Aorta (tissue), 5 donors: ENCODE data around the gene ZDHHC11. TPM values are rescaled to one million over a fixed set of nuclear protein-coding genes. Genes with fewer than 3 reads are reported as not detected.
"Not testable (repeated sequence)": the region's sequence is repeated elsewhere in the genome, so short reads cannot be mapped to it uniquely, and the experiment has no call there.

Source experiments
- ATAC-seq: fragments of 200-7000 bp; cut with Tn5 transposase; one replicate; pipeline ENCODE4 v1.9.1; 2022; ENCODE audit warnings: moderate library complexity; ENCODE audit not compliant: low FRiP score
- DNase-seq, 2 donors: peaks; one replicate each; pipeline ENCODE4 v3.0.0-alpha.2; 2020
- H3K27ac ChIP-seq, 2 donors: one replicate each; pipeline ENCODE4 v1.5.1; 2013; ENCODE audit warnings: low read length in 2 of 2, mild to moderate bottlenecking in 2 of 2, moderate library complexity in 2 of 2, control low read depth in 1 of 2, inconsistent platforms in 1 of 2, low read depth in 1 of 2
- H3K27me3 ChIP-seq, 2 donors: one replicate each; pipeline ENCODE4 v1.6.1; 2013; ENCODE audit warnings: control low read depth in 1 of 2, low read length in 1 of 2, mild to moderate bottlenecking in 1 of 2, moderate library complexity in 1 of 2; ENCODE audit not compliant: insufficient read depth in 2 of 2, control insufficient read depth in 1 of 2
- H3K36me3 ChIP-seq, 2 donors: one replicate each; pipeline ENCODE4 v1.6.1; 2013; ENCODE audit warnings: control low read depth in 1 of 2, low read length in 1 of 2, mild to moderate bottlenecking in 1 of 2; ENCODE audit not compliant: insufficient read depth in 2 of 2, control insufficient read depth in 1 of 2
- H3K4me1 ChIP-seq, 2 donors: one replicate each; pipeline ENCODE4 v1.6.1; 2013; ENCODE audit warnings: low read length in 2 of 2, control low read depth in 1 of 2, mild to moderate bottlenecking in 1 of 2, moderate library complexity in 1 of 2; ENCODE audit not compliant: insufficient read depth in 2 of 2, control insufficient read depth in 1 of 2
- H3K4me3 ChIP-seq, 2 donors: one replicate each; pipeline ENCODE4 v1.5.1; 2013; ENCODE audit warnings: low read length in 2 of 2, control low read depth in 1 of 2, mild to moderate bottlenecking in 1 of 2
- H3K9me3 ChIP-seq: one replicate; pipeline ENCODE4 v1.6.1; 2013; ENCODE audit warnings: mild to moderate bottlenecking, low read length; ENCODE audit not compliant: control insufficient read depth
- WGBS, 2 donors: extraction: QIAGEN DNeasy Blood & Tissue Kit; methylation state at CpG; one replicate each; pipeline ENCODE4 v1.1.7; 2013; 5-methylcytosine and 5-hydroxymethylcytosine counted together
- intact Hi-C, 2 donors: fragments of 100-400 bp; cut with DNase I; formaldehyde crosslinking; loops; one replicate each; pipeline versions ENCODE4 v1.14.2 to v1.15.0; 2022
- polyA plus RNA-seq, 2 donors: library from polyadenylated mRNA; stranded (reverse); fragments of 200-250 nt; gene quantifications; one replicate each; pipeline ENCODE4 v1.2.3, GENCODE V29; 2013
- total RNA-seq, 2 donors: library from RNA; stranded (reverse); fragmentation: NEBNext Ultra II Directional; extraction: Animal tissue kit (Norgen Biotek cat#: 25700); gene quantifications; one replicate each; pipeline ENCODE4 v1.2.1, GENCODE V29; 2021
- donor health status: healthy with polysubstance abuse.
- donor health status: Bipolar disorder and iron deficiency.
- donor health status: DM: no; HTN: no; CAD: no.
- donor health status: DM: no; HTN: no; CAD: no.
- donor health status: DM: yes; HTN: yes; CAD: no.

Gene ZDHHC11
- total and polyA plus RNA-seq, 4 donors, result 1.5 to 26.0 (median 6.2) TPM

- ATAC-seq, H3K4me1 ChIP-seq, H3K27ac ChIP-seq, intact Hi-C loops, H3K27me3 ChIP-seq, H3K9me3 ChIP-seq, H3K4me3 ChIP-seq, H3K36me3 ChIP-seq: not testable (repeated sequence)
- WGBS, 2 donors, result 84 to 85% methylated on average over 10 of the region's 10 CpGs
- DNase-seq, result peak; percentile 36 to 78
Observed at GRCh38 chr5:838431-838851, 12.3 kb downstream of the ZDHHC11 start.

DNA sequence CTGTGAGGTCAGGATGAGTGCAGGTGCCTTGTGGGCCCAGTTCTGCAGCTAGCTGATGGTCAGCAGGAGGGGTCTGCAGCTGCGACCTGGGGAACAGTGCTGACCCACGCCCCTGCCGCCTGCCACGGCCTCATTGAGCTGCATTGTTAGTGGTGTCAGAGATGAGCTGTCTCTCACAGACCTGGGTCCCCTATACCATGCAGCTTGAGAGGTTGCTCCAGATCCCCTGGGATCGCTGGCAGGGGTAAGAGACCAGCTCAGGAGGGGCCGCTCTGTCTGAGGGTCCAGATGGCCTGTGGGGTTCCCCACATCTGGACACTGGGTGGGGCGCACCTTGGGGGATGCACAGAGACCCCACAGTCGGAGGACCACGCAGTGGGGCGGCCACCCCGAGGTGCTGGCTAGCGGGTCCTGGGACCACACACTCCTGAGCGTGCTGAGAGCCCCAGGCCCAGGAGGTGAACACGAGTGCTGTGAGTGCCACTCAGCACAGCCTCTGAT lies 13.1 kb downstream of the ZDHHC11 start:
- H3K4me1 ChIP-seq, intact Hi-C loops, ATAC-seq, H3K9me3 ChIP-seq, H3K36me3 ChIP-seq, H3K27ac ChIP-seq, H3K27me3 ChIP-seq, H3K4me3 ChIP-seq: not testable (repeated sequence)
- 95 to 97% methylated on average over 9 to 14 of the region's 14 CpGs for WGBS, 2 donors
- peak in 1 of 2 donors; percentile 37 for DNase-seq

DNA sequence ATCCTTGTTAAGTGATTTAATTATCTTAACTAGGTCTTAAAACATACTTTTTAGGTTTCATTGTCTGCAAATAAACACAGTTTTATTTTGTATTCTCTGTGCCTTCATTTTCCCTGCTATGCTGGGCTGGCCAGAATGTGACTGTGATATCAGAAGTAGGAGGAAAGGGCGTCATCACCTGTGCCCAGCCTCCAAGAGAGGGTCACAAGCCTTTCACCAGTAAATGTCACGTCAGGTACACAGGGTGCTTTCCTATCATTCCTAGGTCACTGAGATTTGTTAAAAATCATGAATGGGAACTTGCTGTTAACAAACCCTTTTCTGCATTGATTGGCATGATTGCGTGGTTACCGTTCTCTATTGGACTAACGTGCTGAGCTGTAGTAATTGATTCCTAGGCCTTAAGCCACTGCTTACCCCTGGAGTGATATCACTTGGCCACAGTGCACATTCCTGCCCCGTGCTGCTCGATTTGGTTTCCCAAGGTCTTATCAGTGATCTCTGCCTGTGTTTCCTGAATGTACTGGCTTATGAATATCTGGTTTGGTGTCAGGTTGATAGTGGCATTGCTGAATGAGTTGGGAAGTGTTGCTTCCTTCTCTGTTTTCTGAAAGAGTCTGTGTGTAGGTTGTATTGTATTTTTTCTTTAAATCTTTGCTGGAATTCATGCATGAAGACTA lies 14.7 kb downstream of the ZDHHC11 start:
- ATAC-seq, intact Hi-C loops, DNase-seq, H3K4me3 ChIP-seq, H3K4me1 ChIP-seq, H3K27me3 ChIP-seq, H3K9me3 ChIP-seq, H3K36me3 ChIP-seq, H3K27ac ChIP-seq: not testable (repeated sequence)
- 62 to 68% methylated on average over 7 of the region's 7 CpGs for WGBS, 2 donors

DNA sequence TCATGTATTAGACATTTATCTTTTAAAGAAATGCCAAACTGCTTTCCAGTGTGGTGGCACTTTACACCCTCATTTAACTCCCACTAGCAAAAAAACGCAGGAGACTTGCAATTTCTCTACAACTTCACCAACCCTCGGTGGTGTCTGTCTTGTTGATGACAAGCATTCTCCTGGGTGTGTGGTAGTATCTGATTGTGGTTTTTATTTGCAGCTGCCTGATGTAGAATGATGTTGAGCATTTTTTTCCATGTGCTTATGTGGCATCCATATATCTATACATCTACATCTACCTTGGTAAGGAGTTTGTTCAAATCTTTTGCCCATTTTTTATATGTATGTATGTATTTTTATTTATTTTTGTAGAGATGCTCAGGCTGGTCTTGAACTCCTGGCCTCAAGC lies 16.8 kb downstream of the ZDHHC11 start:
- H3K27ac ChIP-seq, DNase-seq, H3K4me3 ChIP-seq, H3K9me3 ChIP-seq, intact Hi-C loops, H3K27me3 ChIP-seq, H3K4me1 ChIP-seq, ATAC-seq, H3K36me3 ChIP-seq: not testable (repeated sequence)
- 75 to 76% methylated on average over 2 of the region's 2 CpGs for WGBS, 2 donors

DNA sequence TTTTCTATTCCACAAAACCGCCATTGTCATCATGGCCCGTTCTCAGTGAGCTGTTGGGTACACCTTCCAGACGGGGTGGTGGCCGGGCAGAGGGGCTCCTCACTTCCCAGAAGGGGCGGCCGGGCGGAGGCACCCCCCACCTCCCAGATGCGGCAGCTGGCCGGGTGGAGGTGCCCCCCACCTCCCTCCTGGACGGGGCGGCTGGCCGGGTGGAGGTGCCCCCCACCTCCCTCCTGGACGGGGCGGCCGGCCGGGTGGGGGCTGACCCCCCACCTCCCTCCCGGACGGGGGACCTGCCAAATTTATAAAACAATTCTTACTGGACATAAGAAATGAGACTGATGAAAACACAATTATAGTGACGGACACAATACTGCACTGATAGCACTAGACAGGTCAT lies 22.6 kb downstream of the ZDHHC11 start:
- H3K4me1 ChIP-seq, result not testable (repeated sequence)
- WGBS, 2 donors, result 94 to 95% methylated on average over 12 to 17 of the region's 19 CpGs

DNA sequence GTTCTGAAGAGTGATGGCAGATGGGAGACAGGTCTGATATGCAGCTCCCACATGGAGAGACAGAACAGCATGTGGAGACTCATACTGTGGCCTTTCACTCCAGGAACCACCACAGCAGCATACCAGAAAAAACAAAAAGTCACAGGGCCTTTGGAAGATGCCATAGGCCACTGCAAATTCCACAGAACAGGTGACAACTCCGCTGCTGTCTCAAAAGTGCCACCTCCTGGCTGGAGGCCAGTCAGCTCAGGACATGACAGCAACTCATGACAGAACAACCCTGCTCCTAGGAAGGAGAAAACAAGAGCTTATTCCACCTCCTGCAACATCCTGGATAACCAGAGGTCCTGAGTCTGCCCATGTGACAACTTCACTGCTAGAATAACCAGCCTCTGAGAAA lies 25.2 kb downstream of the ZDHHC11 start:
- DNase-seq, H3K9me3 ChIP-seq, H3K27me3 ChIP-seq, H3K36me3 ChIP-seq, intact Hi-C loops, H3K4me1 ChIP-seq, ATAC-seq, H3K27ac ChIP-seq, H3K4me3 ChIP-seq: not testable (repeated sequence)
- WGBS, 2 donors, result 0 to 58% methylated on average over 1 of the region's 1 CpG

More for the DNA sequence above, 22.6 kb downstream of the ZDHHC11 start:
- intact Hi-C loops, H3K36me3 ChIP-seq, ATAC-seq, H3K27ac ChIP-seq, H3K9me3 ChIP-seq, H3K4me3 ChIP-seq, H3K27me3 ChIP-seq, DNase-seq: not testable (repeated sequence)

- no peaks in the 10 kb centered on the region for H3K36me3 ChIP-seq
- no peak overlapping the region for H3K4me3 ChIP-seq
- ATAC-seq (no peak), DNase-seq (no peak)
- no peaks in the 10 kb centered on the region for H3K9me3 ChIP-seq
- no peaks in the 10 kb centered on the region for H3K4me1 ChIP-seq
- 91% methylated on average over 8 of the region's 8 CpGs; no CpG with 5 or more reads in 1 of the 2 donors for WGBS, 2 donors
- H3K27me3 ChIP-seq, result no peaks in the 10 kb centered on the region
- intact Hi-C loops, result no loop called here
- H3K27ac ChIP-seq, result no peak overlapping the region
Observed at GRCh38 chr5:821504-821903, 29.3 kb downstream of the ZDHHC11 start.

GRCh38 chr5:820245-820644 lies 30.5 kb downstream of the ZDHHC11 start:
- no peaks in the 10 kb centered on the region for H3K4me1 ChIP-seq
- H3K27me3 ChIP-seq, result no peaks in the 10 kb centered on the region
- H3K9me3 ChIP-seq, result no peaks in the 10 kb centered on the region
- DNase-seq, result no peak
- H3K27ac ChIP-seq, result no peak overlapping the region
- no peak for ATAC-seq
- intact Hi-C loops, result no loop called here
- H3K36me3 ChIP-seq, result no peaks in the 10 kb centered on the region
- no peak overlapping the region for H3K4me3 ChIP-seq
- WGBS, 2 donors, result 89% methylated on average over 3 of the region's 3 CpGs; no CpG with 5 or more reads in 1 of the 2 donors

DNA sequence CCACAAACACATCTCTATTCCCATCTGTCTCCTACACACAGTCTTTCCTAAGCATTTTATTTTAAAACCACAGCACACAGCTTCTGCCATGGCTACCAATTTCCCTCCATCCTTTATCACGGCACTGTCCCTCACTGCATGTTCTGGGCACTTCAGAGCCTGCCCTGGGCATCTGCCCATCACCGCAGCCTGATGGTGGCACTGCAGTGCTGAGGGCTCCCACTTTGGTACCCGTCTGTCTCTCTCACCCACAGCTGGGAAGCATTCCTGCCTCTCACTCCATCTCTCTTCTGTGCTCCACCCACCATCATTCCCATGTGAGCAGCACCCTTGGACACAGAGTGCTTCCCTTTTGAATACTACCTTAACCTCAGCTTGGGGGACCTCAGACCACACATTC lies 31.7 kb downstream of the ZDHHC11 start:
- intact Hi-C loops, result no loop called here
- Histone ChIP-seq H3K27ac (no peak overlapping the region), H3K9me3 (no peaks in the 10 kb centered on the region), H3K36me3 (no peaks in the 10 kb centered on the region), H3K4me1 (no peaks in the 10 kb centered on the region), H3K27me3 (no peaks in the 10 kb centered on the region), H3K4me3 (no peak overlapping the region)
- DNase-seq (no peak), ATAC-seq (no peak)
- 86% methylated on average over 3 of the region's 3 CpGs; no CpG with 5 or more reads in 1 of the 2 donors for WGBS, 2 donors
